Smooth muscle cell (in vitro differentiated cells): Measurements from ENCODE around the gene AMTN. TPM values are rescaled to one million over a fixed set of nuclear protein-coding genes. Genes with fewer than 3 reads are reported as not detected.

Source experiments
- DNase-seq: peaks from one replicate; lab custom pipeline; 2025; ENCODE audit not compliant: unreplicated experiment; lab: John Stamatoyannopoulos, UW
- H2AFZ ChIP-seq: fragments of 200-600 bp; sonication (generic); 2 replicates; pipeline ENCODE4 v1.6.0; 2016; ENCODE audit warnings: antibody characterized with exemption, low read depth, mild to moderate bottlenecking
- H3F3A ChIP-seq: fragments of 200-600 bp; sonication (generic); 2 replicates; pipeline ENCODE4 v1.6.0; 2017; ENCODE audit warnings: antibody characterized with exemption, low read depth
- H3K27ac ChIP-seq: fragments of 200-600 bp; sonication (generic); 2 replicates; pipeline ENCODE4 v1.5.1; 2016; ENCODE audit warnings: low read depth, mild to moderate bottlenecking
- H3K27me3 ChIP-seq: fragments of 200-600 bp; sonication (generic); 2 replicates; pipeline ENCODE4 v1.6.1; 2016; ENCODE audit warnings: low read depth, mild to moderate bottlenecking
- H3K36me3 ChIP-seq: fragments of 200-600 bp; sonication (generic); 2 replicates; pipeline ENCODE4 v1.5.1; 2016; ENCODE audit warnings: low read depth
- H3K4me1 ChIP-seq: fragments of 200-600 bp; sonication (generic); 2 replicates; pipeline ENCODE4 v1.5.1; 2016; ENCODE audit warnings: low read depth
- H3K4me2 ChIP-seq: fragments of 200-600 bp; sonication (generic); 2 replicates; pipeline ENCODE4 v1.6.0; 2016; ENCODE audit warnings: mild to moderate bottlenecking
- H3K4me3 ChIP-seq: fragments of 200-600 bp; sonication (generic); 2 replicates; pipeline ENCODE4 v1.5.1; 2016; ENCODE audit warnings: mild to moderate bottlenecking
- H3K79me2 ChIP-seq: fragments of 200-600 bp; sonication (generic); 2 replicates; pipeline ENCODE4 v1.6.0; 2016; ENCODE audit warnings: low read depth, mild to moderate bottlenecking
- H3K9ac ChIP-seq: fragments of 200-600 bp; sonication (generic); 2 replicates; pipeline ENCODE4 v1.6.0; 2016; ENCODE audit warnings: low read depth
- H3K9me3 ChIP-seq: fragments of 200-600 bp; sonication (generic); replicated peaks from 2 replicates; pipeline ENCODE4 v1.5.1; 2016; ENCODE audit warnings: low read depth
- H4K20me1 ChIP-seq: fragments of 200-600 bp; sonication (generic); 2 replicates; pipeline ENCODE4 v1.6.0; 2016; ENCODE audit warnings: low read depth
- CTCF ChIP-seq: fragments of 200-600 bp; sonication (generic); IDR thresholded peaks from 2 replicates; pipeline ENCODE4 v1.5.1; 2017; ENCODE audit warnings: borderline replicate concordance, mild to moderate bottlenecking, antibody characterized with exemption; ENCODE audit not compliant: insufficient read depth, poor library complexity, severe bottlenecking
- WGBS: methylation state at CpG from one replicate; pipeline ENCODE4 v1.1.7; 2016; ENCODE audit warnings: low lambda C conversion rate; 5-methylcytosine and 5-hydroxymethylcytosine counted together
- polyA plus RNA-seq: library from polyadenylated mRNA; unstranded; fragments of >200 nt; fragmentation: Nextera tagmentation; extraction: Ambion mirVana; gene quantifications from 2 replicates; pipeline ENCODE4 v1.2.1, GENCODE V29; 2016
- total RNA-seq: library from RNA; depleted of rRNA; stranded (reverse); fragments of >200 nt; gene quantifications from 2 replicates; pipeline ENCODE4 v1.2.3, GENCODE V29; 2014

Gene AMTN, protein sequence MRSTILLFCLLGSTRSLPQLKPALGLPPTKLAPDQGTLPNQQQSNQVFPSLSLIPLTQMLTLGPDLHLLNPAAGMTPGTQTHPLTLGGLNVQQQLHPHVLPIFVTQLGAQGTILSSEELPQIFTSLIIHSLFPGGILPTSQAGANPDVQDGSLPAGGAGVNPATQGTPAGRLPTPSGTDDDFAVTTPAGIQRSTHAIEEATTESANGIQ
- total RNA-seq (not detected in 2 replicates), polyA plus RNA-seq (0.61 and 1.4 TPM in 2 replicates)

DNA sequence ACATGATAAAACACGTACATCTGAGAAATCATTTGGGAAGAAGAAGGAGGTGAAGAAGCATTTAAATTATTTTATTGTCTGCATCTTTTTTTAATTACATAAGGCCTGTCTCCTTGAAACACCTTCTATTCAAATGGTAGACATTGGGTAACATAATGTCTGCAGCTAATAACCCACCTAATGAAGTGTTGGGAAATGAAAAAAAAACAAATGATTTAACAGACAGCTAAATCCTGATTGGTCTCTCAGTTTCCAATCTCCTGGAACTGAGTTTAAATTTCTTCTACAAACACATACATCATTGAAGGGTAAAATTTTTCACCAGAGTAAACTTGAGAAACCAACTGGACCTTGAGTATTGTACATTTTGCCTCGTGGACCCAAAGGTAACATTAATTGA is at the start of gene AMTN:
AMTN (plus strand) TSS at position 301 of the 400 bp plus-strand sequence. CDS start 209 bp downstream, outside the sequence.
- H3K4me2 ChIP-seq = no peak within 1 kb of the TSS
- no peaks in the 10 kb centered on the region for H3K4me1 ChIP-seq
- H3K27ac ChIP-seq = no peak within 1 kb of the TSS
- H3K9ac ChIP-seq = no peak within 1 kb of the TSS
- no peak for TF ChIP-seq CTCF
- H4K20me1 ChIP-seq = no peaks in the 10 kb centered on the region
- H2AFZ ChIP-seq = no peak within 1 kb of the TSS
- no peaks in the 10 kb centered on the region for H3F3A ChIP-seq
- no peaks in the 10 kb centered on the region for H3K79me2 ChIP-seq
- H3K27me3 ChIP-seq = peaks cover 6% of the 10 kb centered on the region
- no peaks in the 10 kb centered on the region for H3K36me3 ChIP-seq
- H3K9me3 ChIP-seq = no peaks in the 10 kb centered on the region
- no peak within 1 kb of the TSS for H3K4me3 ChIP-seq
- DNase-seq = no peak
- 80% methylated on average over 2 of the region's 2 CpGs for WGBS

DNA sequence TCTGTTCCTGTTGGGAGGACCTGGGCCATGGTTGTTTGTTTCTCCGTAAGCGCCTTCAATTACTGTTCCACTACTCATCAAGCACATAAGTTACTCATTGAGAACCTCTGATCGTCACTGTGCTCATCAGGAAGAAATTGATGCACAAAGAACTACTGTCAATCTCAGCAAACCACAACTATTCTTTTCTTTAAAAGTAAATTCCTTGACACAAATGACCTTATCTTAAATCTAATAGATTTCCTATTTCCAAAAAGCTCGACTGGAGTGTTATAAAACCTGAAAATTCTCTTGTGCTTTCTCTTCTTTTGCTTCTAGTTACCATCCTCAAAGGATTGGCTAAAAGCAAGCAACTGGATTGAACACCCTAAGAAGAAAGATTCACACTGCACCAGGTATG is 46.5 kb upstream of the AMTN start, which contains the start of gene MUC7:
MUC7 (plus strand) TSS at position 301 of the 400 bp plus-strand sequence. CDS start 1,825 bp downstream, outside the sequence.
- no peak within 1 kb of the TSS for H3K4me3 ChIP-seq
- no peaks in the 10 kb centered on the region for H3K79me2 ChIP-seq
- no peak within 1 kb of the TSS for H3K4me2 ChIP-seq
- WGBS = 87% methylated on average over 4 of the region's 4 CpGs
- no peaks in the 10 kb centered on the region for H3K27me3 ChIP-seq
- no peaks in the 10 kb centered on the region for H3K36me3 ChIP-seq
- H2AFZ ChIP-seq = no peak within 1 kb of the TSS
- no peaks in the 10 kb centered on the region for H3K4me1 ChIP-seq
- no peaks in the 10 kb centered on the region for H4K20me1 ChIP-seq
- H3F3A ChIP-seq = no peaks in the 10 kb centered on the region
- DNase-seq = no peak
- TF ChIP-seq CTCF = no peak
- no peak within 1 kb of the TSS for H3K9ac ChIP-seq
- no peaks in the 10 kb centered on the region for H3K9me3 ChIP-seq
- H3K27ac ChIP-seq = no peak within 1 kb of the TSS

DNA sequence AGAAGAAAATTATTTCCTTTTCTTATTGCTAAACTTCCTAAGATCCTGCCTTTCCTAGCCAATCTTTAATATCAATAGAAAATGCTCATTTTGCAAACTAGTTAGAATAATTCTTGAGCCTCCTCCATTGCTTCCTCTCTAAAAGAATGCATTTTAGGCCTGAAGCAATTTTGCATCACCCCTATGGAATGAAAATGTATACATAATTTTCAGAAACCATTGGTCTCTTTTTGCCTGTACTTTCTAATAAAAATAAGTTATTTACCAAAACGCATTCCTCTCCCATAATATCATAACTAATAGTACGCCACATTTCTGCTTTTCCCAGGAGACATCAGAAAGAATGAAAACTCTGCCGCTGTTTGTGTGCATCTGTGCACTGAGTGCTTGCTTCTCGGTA is 44.7 kb upstream of the AMTN start:
- no peaks in the 10 kb centered on the region for H3F3A ChIP-seq
- no peaks in the 10 kb centered on the region for H3K9me3 ChIP-seq
- no peak overlapping the region for H3K9ac ChIP-seq
- no peaks in the 10 kb centered on the region for H3K36me3 ChIP-seq
- H3K4me3 ChIP-seq = no peak overlapping the region
- WGBS = 77% methylated on average over 4 of the region's 4 CpGs
- no peaks in the 10 kb centered on the region for H3K4me1 ChIP-seq
- no peak overlapping the region for H3K4me2 ChIP-seq
- DNase-seq = no peak
- no peaks in the 10 kb centered on the region for H3K79me2 ChIP-seq
- no peak overlapping the region for H3K27ac ChIP-seq
- no peak overlapping the region for H2AFZ ChIP-seq
- H3K27me3 ChIP-seq = no peaks in the 10 kb centered on the region
- no peaks in the 10 kb centered on the region for H4K20me1 ChIP-seq
- TF ChIP-seq CTCF = no peak

DNA sequence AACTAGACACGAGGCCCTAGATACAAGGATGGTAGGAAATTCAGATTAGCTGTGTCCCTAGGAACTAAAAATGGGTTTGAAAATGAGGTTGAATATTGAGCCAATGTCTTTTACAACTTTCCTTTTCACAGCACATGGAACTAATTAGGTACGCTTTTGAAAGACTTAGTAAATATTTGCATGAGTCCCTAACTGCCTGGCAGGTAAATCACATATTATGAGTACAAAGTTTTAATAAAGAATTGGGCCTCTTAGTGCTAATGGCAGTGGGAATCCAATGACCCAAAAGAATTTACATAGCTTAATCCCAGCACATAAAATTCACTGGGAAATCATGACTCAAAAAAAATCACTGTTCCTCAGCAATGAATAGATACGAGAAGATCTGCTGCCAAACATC is 29.6 kb upstream of the AMTN start:
- Histone ChIP-seq H3F3A (no peaks in the 10 kb centered on the region), H3K4me1 (no peaks in the 10 kb centered on the region), H3K36me3 (no peaks in the 10 kb centered on the region), H3K27me3 (no peaks in the 10 kb centered on the region), H3K9me3 (no peaks in the 10 kb centered on the region), H3K27ac (no peak overlapping the region), H3K4me3 (no peak overlapping the region), H3K79me2 (no peaks in the 10 kb centered on the region), H4K20me1 (no peaks in the 10 kb centered on the region), H3K9ac (no peak overlapping the region), H3K4me2 (no peak overlapping the region), H2AFZ (no peak overlapping the region)
- WGBS = 85% methylated on average over 3 of the region's 3 CpGs
- TF ChIP-seq CTCF = no peak
- DNase-seq = no peak
